ENCODE data around the gene STK25.

The STK25 gene

DNA sequence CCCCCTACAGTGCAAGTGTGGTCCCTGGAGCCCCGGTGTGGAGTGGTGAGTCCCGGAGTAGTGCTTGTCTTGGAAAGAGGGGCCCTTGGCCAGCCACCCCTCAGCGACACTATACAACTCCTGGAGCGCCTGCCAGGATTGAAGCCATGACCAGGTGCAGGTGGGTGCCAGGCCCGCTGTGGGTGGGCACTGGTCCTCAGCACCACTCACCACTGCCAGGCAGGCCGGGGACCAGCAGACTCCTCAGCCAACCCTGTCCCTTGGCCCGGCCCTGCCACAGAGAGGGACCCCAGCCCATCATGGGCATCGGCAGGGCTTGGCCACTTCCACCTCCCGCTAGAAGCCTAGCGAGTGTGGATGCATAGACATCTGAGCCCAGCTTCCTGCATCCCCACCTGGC lies 42.2 kb downstream of the STK25 start:
- Histone ChIP-seq H3K4me1 (ENCODE audit: control insufficient read depth in 2 of 2, insufficient read depth in 1 of 2, low read depth in 1 of 2, low read length in 2 of 2) (peaks cover 0 to 2% of the 10 kb centered on the region in 2 donors), H3K27me3 (ENCODE audit: control insufficient read depth in 3 of 3, insufficient read depth in 3 of 3, low read depth in 1 of 3, low read length in 3 of 3) (no peaks in the 10 kb centered on the region), H3K23ac (ENCODE audit: low read depth, low read length, poor library complexity) (no peak overlapping the region), H3K4ac (ENCODE audit: low read length) (no peak overlapping the region), H3K4me2 (ENCODE audit: insufficient read depth, low read length, poor library complexity, severe bottlenecking) (no peak overlapping the region), H2BK15ac (ENCODE audit: low read length) (no peak overlapping the region), H3K18ac (ENCODE audit: low read length) (no peak overlapping the region), H3K4me3 (ENCODE audit: low read length in 2 of 2) (no peak overlapping the region), H4K8ac (ENCODE audit: low read depth, low read length) (no peak overlapping the region), H3K9ac (ENCODE audit: low read depth, low read length, poor library complexity) (no peak overlapping the region), H2BK12ac (ENCODE audit: low read length) (peak overlapping the region; percentile 84), H4K91ac (ENCODE audit: low read depth, low read length, poor library complexity) (no peak overlapping the region), H3K36me3 (replicated peaks in 1 of 2; ENCODE audit: control insufficient read depth in 2 of 2, insufficient read depth in 2 of 2, low read length in 2 of 2) (no peaks in the 10 kb centered on the region), H3K9me3 (replicated peaks in 1 of 2; ENCODE audit: control insufficient read depth in 2 of 2, insufficient read depth in 1 of 2, low read depth in 1 of 2, low read length in 2 of 2) (no peaks in the 10 kb centered on the region), H2AK5ac (ENCODE audit: low read depth, low read length) (no peak overlapping the region), H2BK5ac (ENCODE audit: low read length) (no peak overlapping the region), H2AFZ (ENCODE audit: low read length) (no peak overlapping the region), H3K79me1 (ENCODE audit: low read depth, low read length) (no peaks in the 10 kb centered on the region), H2BK120ac (ENCODE audit: low read depth, low read length) (no peak overlapping the region), H3K27ac (replicated peaks; ENCODE audit: low read length) (no peak overlapping the region), H3K14ac (ENCODE audit: low read length) (no peak overlapping the region)
- WGBS, 2 donors (ENCODE audit: extremely low coverage in 2 of 2, insufficient read length in 2 of 2, insufficient replicate concordance in 1 of 2) = no CpG with 5 or more reads among the region's 10 CpGs
- DNase-seq (ENCODE audit: low spot score) = no peak

DNA sequence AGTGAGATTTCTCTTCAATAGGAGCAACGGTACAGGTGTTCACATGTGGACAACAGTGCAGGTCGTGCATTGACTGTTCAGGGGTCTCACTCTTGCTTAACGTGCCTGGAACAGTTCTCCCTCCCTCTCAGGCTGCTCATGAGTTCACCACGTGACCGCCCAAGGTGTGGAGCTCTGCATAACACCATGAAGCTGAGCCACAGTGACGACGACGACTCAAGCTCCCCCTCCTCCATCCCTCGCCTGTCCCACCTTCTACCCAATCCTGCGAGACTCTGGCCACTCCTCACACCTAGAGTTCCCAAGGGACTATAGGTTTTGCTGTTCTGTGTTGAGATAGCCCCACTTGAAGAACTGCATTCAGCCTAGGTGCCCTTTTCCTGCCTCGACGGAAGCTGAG lies 42.8 kb downstream of the STK25 start:
- no peak overlapping the region for H2BK15ac ChIP-seq (ENCODE audit: low read length)
- no peak overlapping the region for H3K23ac ChIP-seq (ENCODE audit: low read depth, low read length, poor library complexity)
- no peak overlapping the region for H2AK5ac ChIP-seq (ENCODE audit: low read depth, low read length)
- H3K14ac ChIP-seq (ENCODE audit: low read length) = no peak overlapping the region
- H2BK120ac ChIP-seq (ENCODE audit: low read depth, low read length) = no peak overlapping the region
- no peak overlapping the region for H2BK5ac ChIP-seq (ENCODE audit: low read length)
- H3K4me2 ChIP-seq (ENCODE audit: insufficient read depth, low read length, poor library complexity, severe bottlenecking) = no peak overlapping the region
- H3K4ac ChIP-seq (ENCODE audit: low read length) = no peak overlapping the region
- no peaks in the 10 kb centered on the region for H3K36me3 ChIP-seq (replicated peaks in 1 of 2; ENCODE audit: control insufficient read depth in 2 of 2, insufficient read depth in 2 of 2, low read length in 2 of 2)
- H3K18ac ChIP-seq (ENCODE audit: low read length) = no peak overlapping the region
- H4K8ac ChIP-seq (ENCODE audit: low read depth, low read length) = no peak overlapping the region
- H2BK12ac ChIP-seq (ENCODE audit: low read length) = no peak overlapping the region
- DNase-seq (ENCODE audit: low spot score) = no peak
- peaks cover 0 to 4% of the 10 kb centered on the region in 2 donors for H3K4me1 ChIP-seq (ENCODE audit: control insufficient read depth in 2 of 2, insufficient read depth in 1 of 2, low read depth in 1 of 2, low read length in 2 of 2)
- no peaks in the 10 kb centered on the region for H3K79me1 ChIP-seq (ENCODE audit: low read depth, low read length)
- no peak overlapping the region for H2AFZ ChIP-seq (ENCODE audit: low read length)
- no peak overlapping the region for H3K27ac ChIP-seq (replicated peaks; ENCODE audit: low read length)
- no CpG with 5 or more reads among the region's 12 CpGs for WGBS, 2 donors (ENCODE audit: extremely low coverage in 2 of 2, insufficient read length in 2 of 2, insufficient replicate concordance in 1 of 2)
- H3K4me3 ChIP-seq (ENCODE audit: low read length in 2 of 2) = no peak overlapping the region
- no peak overlapping the region for H4K91ac ChIP-seq (ENCODE audit: low read depth, low read length, poor library complexity)
- H3K9ac ChIP-seq (ENCODE audit: low read depth, low read length, poor library complexity) = no peak overlapping the region
- no peaks in the 10 kb centered on the region for H3K27me3 ChIP-seq (ENCODE audit: control insufficient read depth in 3 of 3, insufficient read depth in 3 of 3, low read depth in 1 of 3, low read length in 3 of 3)
- no peaks in the 10 kb centered on the region for H3K9me3 ChIP-seq (replicated peaks in 1 of 2; ENCODE audit: control insufficient read depth in 2 of 2, insufficient read depth in 1 of 2, low read depth in 1 of 2, low read length in 2 of 2)

DNA sequence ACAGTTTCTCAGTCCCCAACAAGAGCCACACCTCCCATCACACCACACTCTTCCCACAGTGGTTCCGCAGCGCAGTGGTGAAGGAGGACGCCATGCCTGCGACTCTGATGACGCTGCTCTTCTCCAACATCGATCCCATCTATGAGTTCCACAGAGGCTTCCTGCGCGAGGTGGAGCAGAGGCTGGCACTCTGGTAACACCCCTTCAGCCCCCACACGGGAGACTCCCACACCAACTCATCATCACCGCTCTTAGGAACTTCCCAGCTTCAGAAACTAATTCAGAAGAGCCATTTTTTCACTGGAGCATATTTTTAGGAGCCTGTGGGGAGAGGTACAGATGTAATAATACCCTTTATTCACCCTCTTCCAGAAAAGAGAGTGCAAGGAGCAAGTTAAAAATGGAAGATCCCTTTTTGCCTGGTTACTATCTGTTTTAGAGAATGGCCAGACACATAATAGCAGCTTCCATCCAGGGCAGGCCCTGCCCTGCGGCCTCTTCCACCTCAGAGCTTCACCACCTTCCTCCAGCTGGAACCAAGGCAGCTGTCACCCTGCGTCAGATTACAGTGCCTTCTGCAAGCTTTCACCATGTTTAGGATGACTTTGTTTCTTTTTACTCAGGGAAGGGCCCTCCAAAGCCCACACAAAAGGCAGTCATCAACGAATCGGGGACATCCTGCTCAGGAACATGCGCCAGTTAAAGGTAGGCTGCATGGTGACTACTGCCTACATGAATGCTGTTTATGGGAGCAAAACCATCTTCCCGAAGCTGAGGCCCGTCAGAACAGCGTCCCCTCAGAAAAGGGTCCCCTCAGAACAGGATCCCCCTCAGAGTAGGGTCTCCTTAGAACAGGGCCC lies 44.9 kb downstream of the STK25 start:
- DNase-seq (ENCODE audit: low spot score) = no peak
- no peak overlapping the region for H2AK5ac ChIP-seq (ENCODE audit: low read depth, low read length)
- H3K4ac ChIP-seq (ENCODE audit: low read length) = no peak overlapping the region
- H2BK15ac ChIP-seq (ENCODE audit: low read length) = no peak overlapping the region
- H2BK12ac ChIP-seq (ENCODE audit: low read length) = no peak overlapping the region
- H3K4me1 ChIP-seq (ENCODE audit: control insufficient read depth in 2 of 2, insufficient read depth in 1 of 2, low read depth in 1 of 2, low read length in 2 of 2) = peaks cover 0 to 4% of the 10 kb centered on the region in 2 donors
- H3K36me3 ChIP-seq (replicated peaks in 1 of 2; ENCODE audit: control insufficient read depth in 2 of 2, insufficient read depth in 2 of 2, low read length in 2 of 2) = no peaks in the 10 kb centered on the region
- H3K4me2 ChIP-seq (ENCODE audit: insufficient read depth, low read length, poor library complexity, severe bottlenecking) = no peak overlapping the region
- peaks cover 2% of the 10 kb centered on the region for H3K79me1 ChIP-seq (ENCODE audit: low read depth, low read length)
- H3K9me3 ChIP-seq (replicated peaks in 1 of 2; ENCODE audit: control insufficient read depth in 2 of 2, insufficient read depth in 1 of 2, low read depth in 1 of 2, low read length in 2 of 2) = no peaks in the 10 kb centered on the region
- H3K23ac ChIP-seq (ENCODE audit: low read depth, low read length, poor library complexity) = no peak overlapping the region
- no peak overlapping the region for H3K14ac ChIP-seq (ENCODE audit: low read length)
- no peak overlapping the region for H2AFZ ChIP-seq (ENCODE audit: low read length)
- H3K18ac ChIP-seq (ENCODE audit: low read length) = peak overlapping the region; percentile 38
- H4K91ac ChIP-seq (ENCODE audit: low read depth, low read length, poor library complexity) = no peak overlapping the region
- H2BK120ac ChIP-seq (ENCODE audit: low read depth, low read length) = no peak overlapping the region
- peak overlapping the region in 1 of 2 donors; percentile 68 for H3K4me3 ChIP-seq (ENCODE audit: low read length in 2 of 2)
- H3K9ac ChIP-seq (ENCODE audit: low read depth, low read length, poor library complexity) = peak overlapping the region; percentile 44
- H2BK5ac ChIP-seq (ENCODE audit: low read length) = no peak overlapping the region
- H4K8ac ChIP-seq (ENCODE audit: low read depth, low read length) = no peak overlapping the region
- H3K27me3 ChIP-seq (ENCODE audit: control insufficient read depth in 3 of 3, insufficient read depth in 3 of 3, low read depth in 1 of 3, low read length in 3 of 3) = no peaks in the 10 kb centered on the region
- WGBS, 2 donors (ENCODE audit: extremely low coverage in 2 of 2, insufficient read length in 2 of 2, insufficient replicate concordance in 1 of 2) = no CpG with 5 or more reads among the region's 18 CpGs
- H3K27ac ChIP-seq (replicated peaks; ENCODE audit: low read length) = no peak overlapping the region

GRCh38 chr2:241461693-241462677 lies 46.4 kb downstream of the STK25 start:
- H4K91ac ChIP-seq (ENCODE audit: low read depth, low read length, poor library complexity) = no peak overlapping the region
- peak overlapping the region; percentile 6 for H3K4ac ChIP-seq (ENCODE audit: low read length)
- peak overlapping the region; percentile 68 for H2AK5ac ChIP-seq (ENCODE audit: low read depth, low read length)
- H2BK15ac ChIP-seq (ENCODE audit: low read length) = no peak overlapping the region
- H2BK5ac ChIP-seq (ENCODE audit: low read length) = peak overlapping the region; percentile 29
- no peaks in the 10 kb centered on the region for H3K9me3 ChIP-seq (replicated peaks in 1 of 2; ENCODE audit: control insufficient read depth in 2 of 2, insufficient read depth in 1 of 2, low read depth in 1 of 2, low read length in 2 of 2)
- no peak overlapping the region for H2BK120ac ChIP-seq (ENCODE audit: low read depth, low read length)
- H3K27ac ChIP-seq (replicated peaks; ENCODE audit: low read length) = no peak overlapping the region
- no peak overlapping the region for H3K14ac ChIP-seq (ENCODE audit: low read length)
- H3K4me2 ChIP-seq (ENCODE audit: insufficient read depth, low read length, poor library complexity, severe bottlenecking) = no peak overlapping the region
- DNase-seq (ENCODE audit: low spot score) = no peak
- H3K36me3 ChIP-seq (replicated peaks in 1 of 2; ENCODE audit: control insufficient read depth in 2 of 2, insufficient read depth in 2 of 2, low read length in 2 of 2) = no peaks in the 10 kb centered on the region
- no peak overlapping the region for H3K9ac ChIP-seq (ENCODE audit: low read depth, low read length, poor library complexity)
- H3K4me1 ChIP-seq (ENCODE audit: control insufficient read depth in 2 of 2, insufficient read depth in 1 of 2, low read depth in 1 of 2, low read length in 2 of 2) = peaks cover 0 to 4% of the 10 kb centered on the region in 2 donors
- no peaks in the 10 kb centered on the region for H3K27me3 ChIP-seq (ENCODE audit: control insufficient read depth in 3 of 3, insufficient read depth in 3 of 3, low read depth in 1 of 3, low read length in 3 of 3)
- H4K8ac ChIP-seq (ENCODE audit: low read depth, low read length) = no peak overlapping the region
- peak overlapping the region; percentile 76 for H3K18ac ChIP-seq (ENCODE audit: low read length)
- no peak overlapping the region for H3K4me3 ChIP-seq (ENCODE audit: low read length in 2 of 2)
- H3K23ac ChIP-seq (ENCODE audit: low read depth, low read length, poor library complexity) = peak overlapping the region; percentile 80
- H3K79me1 ChIP-seq (ENCODE audit: low read depth, low read length) = peaks cover 2% of the 10 kb centered on the region
- H2AFZ ChIP-seq (ENCODE audit: low read length) = no peak overlapping the region
- H2BK12ac ChIP-seq (ENCODE audit: low read length) = no peak overlapping the region
- no CpG with 5 or more reads among the region's 19 CpGs for WGBS, 2 donors (ENCODE audit: extremely low coverage in 2 of 2, insufficient read length in 2 of 2, insufficient replicate concordance in 1 of 2)

Data from neuronal stem cell (in vitro differentiated cells).